PC-9 (cell line): Measurements from ENCODE around the gene NLRP4. TPM values are rescaled to one million over a fixed set of nuclear protein-coding genes. Genes with fewer than 3 reads are reported as not detected.
A peak's percentile ranks its signal among the peaks of the same experiment; 100 is the strongest.

ENCODE experiments used
- BruUV-seq: library from RNA; stranded (reverse); fragments of 400-500 nt; replicated peaks from 2 replicates; lab custom pipeline; 2021; lab: Mats Ljungman, UMichigan
- CTCF ChIA-PET: fragments of 300-600 bp; sonication (Branson Sonifier 250); formaldehyde crosslinking; loops from one replicate; lab custom pipeline; 2022; ENCODE audit warnings: antibody characterized with exemption; lab: Charles Lee
- POLR2A ChIA-PET: fragments of 300-600 bp; sonication (Branson Sonifier 250); formaldehyde crosslinking; loops from one replicate; lab custom pipeline; 2022; ENCODE audit warnings: antibody characterized with exemption; ENCODE audit not compliant: unreplicated experiment; lab: Charles Lee
- DNase-seq, 2 experiments: peaks; one replicate each; pipeline versions ENCODE4 v3.0.0 to v3.0.0-alpha.2; 2015 to 2022; ENCODE audit warnings: mixed read lengths in 1 of 2
- H2AFZ ChIP-seq: fragments of 200-600 bp; sonication (generic); 2 replicates; pipeline ENCODE4 v1.8.1; 2017; ENCODE audit warnings: antibody characterized with exemption
- H3F3A ChIP-seq: fragments of 200-600 bp; sonication (generic); 2 replicates; pipeline ENCODE4 v1.8.1; 2017; ENCODE audit warnings: antibody characterized with exemption, mild to moderate bottlenecking, low read depth; ENCODE audit not compliant: insufficient read depth
- H3K27ac ChIP-seq: fragments of 200-600 bp; sonication (generic); 2 replicates; pipeline ENCODE4 v1.6.1; 2016; ENCODE audit warnings: mixed run types
- H3K27me3 ChIP-seq: fragments of 200-600 bp; sonication (generic); 2 replicates; pipeline ENCODE4 v1.6.1; 2016; ENCODE audit warnings: low read depth, mixed run types; ENCODE audit not compliant: insufficient read depth
- H3K36me3 ChIP-seq: fragments of 200-600 bp; sonication (generic); 2 replicates; pipeline ENCODE4 v1.6.1; 2016; ENCODE audit warnings: low read depth, mixed run types
- H3K4me1 ChIP-seq: fragments of 200-600 bp; sonication (generic); replicated peaks from 2 replicates; pipeline ENCODE4 v1.6.1; 2016; ENCODE audit warnings: mixed run types; ENCODE audit not compliant: insufficient read depth
- H3K4me2 ChIP-seq: fragments of 200-600 bp; sonication (generic); 2 replicates; pipeline ENCODE4 v1.6.1; 2017; ENCODE audit warnings: mixed run types
- H3K4me3 ChIP-seq: fragments of 200-600 bp; sonication (generic); 2 replicates; pipeline ENCODE4 v1.6.1; 2016; ENCODE audit warnings: mixed run types
- H3K79me2 ChIP-seq: fragments of 200-600 bp; sonication (generic); 2 replicates; pipeline ENCODE4 v1.6.1; 2017; ENCODE audit warnings: low read depth, mixed run types
- H3K9me2 ChIP-seq: fragments of 200-600 bp; sonication (generic); 2 replicates; pipeline ENCODE4 v1.8.1; 2017; ENCODE audit warnings: mild to moderate bottlenecking; ENCODE audit not compliant: insufficient read depth
- H3K9me3 ChIP-seq: fragments of 200-600 bp; sonication (generic); 2 replicates; pipeline ENCODE4 v1.8.1; 2016; ENCODE audit warnings: low read depth; ENCODE audit not compliant: insufficient read depth
- H4K20me1 ChIP-seq: fragments of 200-600 bp; sonication (generic); 2 replicates; pipeline ENCODE4 v1.8.1; 2017; ENCODE audit not compliant: insufficient read depth
- CTCF ChIP-seq: fragments of 200-600 bp; sonication (generic); conservative IDR thresholded peaks from 2 replicates; pipeline ENCODE4 v1.6.1; 2017; ENCODE audit warnings: mixed run types, antibody characterized with exemption, mild to moderate bottlenecking, moderate library complexity
- EZH2 ChIP-seq: fragments of 200-600 bp; sonication (generic); IDR thresholded peaks from 2 replicates; pipeline ENCODE4 v1.8.0; 2017; ENCODE audit warnings: antibody characterized with exemption, low read depth
- intact Hi-C: fragments of 100-400 bp; cut with micrococcal nuclease; formaldehyde crosslinking; loops from one replicate; pipeline ENCODE4 v1.10.0; 2022; ENCODE audit not compliant: unreplicated experiment
- total RNA-seq: library from RNA; stranded (reverse); gene quantifications from 2 replicates; pipeline ENCODE4 v1.2.3, GENCODE V29; 2021

Gene NLRP4
- total RNA-seq, 1 experiment from 2014 or later: 1.7 TPM

DNA sequence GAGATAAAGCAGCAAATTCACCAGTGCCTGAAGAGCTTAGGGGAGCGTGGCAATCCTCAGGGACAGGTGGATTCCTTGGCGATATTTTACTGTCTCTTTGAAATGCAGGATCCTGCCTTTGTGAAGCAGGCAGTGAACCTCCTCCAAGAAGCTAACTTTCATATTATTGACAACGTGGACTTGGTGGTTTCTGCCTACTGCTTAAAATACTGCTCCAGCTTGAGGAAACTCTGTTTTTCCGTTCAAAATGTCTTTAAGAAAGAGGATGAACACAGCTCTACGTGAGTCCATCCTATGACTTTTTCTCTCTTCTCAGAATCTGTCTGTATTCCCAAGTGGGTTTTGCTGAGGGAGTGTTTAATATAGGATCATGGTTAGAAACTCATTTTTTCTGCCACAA is 22.6 kb downstream of the NLRP4 start:
- TF ChIP-seq EZH2 (no peak), CTCF (no peak)
- no peak overlapping the region for H3K4me3 ChIP-seq
- H3F3A ChIP-seq: no peaks in the 10 kb centered on the region
- no peak for DNase-seq
- H3K79me2 ChIP-seq: no peaks in the 10 kb centered on the region
- POLR2A ChIA-PET: interaction anchor here (0.6 kb wide), 1 partner anchor 169 kb away, joined by 4 read pairs; no protein-coding TSS in a partner anchor
- CTCF ChIA-PET: no interaction called here
- no peaks in the 10 kb centered on the region for H3K9me3 ChIP-seq
- H3K27ac ChIP-seq: no peak overlapping the region
- intact Hi-C loops: no loop called here
- H3K4me2 ChIP-seq: no peak overlapping the region
- no TSS peak for BruUV-seq
- no peaks in the 10 kb centered on the region for H3K4me1 ChIP-seq
- H3K36me3 ChIP-seq: no peaks in the 10 kb centered on the region
- H3K9me2 ChIP-seq: no peaks in the 10 kb centered on the region
- no peaks in the 10 kb centered on the region for H4K20me1 ChIP-seq
- H3K27me3 ChIP-seq: peaks cover 92% of the 10 kb centered on the region
- H2AFZ ChIP-seq: no peak overlapping the region

DNA sequence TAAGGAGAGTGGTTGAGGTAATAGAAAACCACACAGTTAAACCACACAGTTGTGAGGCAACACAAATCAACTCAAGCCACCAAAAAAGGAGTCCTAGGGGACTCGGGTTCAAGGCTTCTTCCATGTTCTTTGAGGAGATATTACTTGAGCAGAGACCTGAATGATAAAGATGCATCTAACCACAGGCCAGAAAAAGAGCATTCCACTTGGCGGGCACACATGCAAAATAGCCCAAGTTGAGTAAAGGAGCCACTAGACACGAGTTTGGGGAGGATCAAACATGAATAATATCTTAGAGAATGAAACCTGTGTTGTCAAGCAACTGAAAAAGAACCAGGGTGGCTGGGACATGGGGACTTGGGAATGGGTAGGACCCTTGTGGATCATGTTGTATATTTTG is 30.2 kb downstream of the NLRP4 start:
- Histone ChIP-seq H3K27me3 (peaks cover 88% of the 10 kb centered on the region), H3K79me2 (no peaks in the 10 kb centered on the region), H3K9me2 (no peaks in the 10 kb centered on the region), H3K4me2 (no peak overlapping the region), H3F3A (no peaks in the 10 kb centered on the region), H3K4me1 (no peaks in the 10 kb centered on the region), H3K36me3 (no peaks in the 10 kb centered on the region), H2AFZ (no peak overlapping the region), H3K9me3 (no peaks in the 10 kb centered on the region), H3K4me3 (no peak overlapping the region), H4K20me1 (no peaks in the 10 kb centered on the region), H3K27ac (no peak overlapping the region)
- BruUV-seq: no TSS peak
- intact Hi-C loops: no loop called here
- no peak for TF ChIP-seq CTCF
- no peak for TF ChIP-seq EZH2
- ChIA-PET CTCF (no interaction called here), POLR2A (no interaction called here)
- DNase-seq: peak in 1 of 2 experiments; percentile 33

- intact Hi-C loops: no loop called here
- Histone ChIP-seq H3K4me2 (no peak overlapping the region), H4K20me1 (no peaks in the 10 kb centered on the region), H3K9me3 (no peaks in the 10 kb centered on the region), H2AFZ (no peak overlapping the region), H3K4me3 (no peak overlapping the region), H3K36me3 (no peaks in the 10 kb centered on the region), H3K9me2 (no peaks in the 10 kb centered on the region), H3K79me2 (no peaks in the 10 kb centered on the region), H3K27me3 (peaks cover 88% of the 10 kb centered on the region), H3K4me1 (no peaks in the 10 kb centered on the region), H3F3A (no peaks in the 10 kb centered on the region), H3K27ac (no peak overlapping the region)
- no TSS peak for BruUV-seq
- no peak for TF ChIP-seq CTCF
- no peak for TF ChIP-seq EZH2
- DNase-seq: no peak
- ChIA-PET CTCF (no interaction called here), POLR2A (no interaction called here)
Observed at GRCh38 chr19:55867101-55867500, 30.8 kb downstream of the NLRP4 start.
